Chondrocyte (in vitro differentiated cells): ENCODE measurements around the gene NSFL1C. TPM values are rescaled to one million over a fixed set of nuclear protein-coding genes. Genes with fewer than 3 reads are reported as not detected.
"Not testable (repeated sequence)": the region's sequence is repeated elsewhere in the genome, so short reads cannot be mapped to it uniquely, and the experiment has no call there.

Experiments used
- DNase-seq: peaks from one replicate; pipeline ENCODE4 v3.0.0; 2021; ENCODE audit warnings: mixed read lengths, low spot score
- H3K27ac Mint-ChIP-seq: one replicate; pipeline ENCODE4 v1.8.0; 2021; ENCODE audit warnings: mild to moderate bottlenecking, moderate library complexity, mixed read lengths; ENCODE audit not compliant: unreplicated experiment
- H3K27me3 Mint-ChIP-seq: 2 replicates; pipeline ENCODE4 v1.8.0; 2021; ENCODE audit warnings: low read depth, mixed read lengths
- H3K36me3 Mint-ChIP-seq: 2 replicates; pipeline ENCODE4 v1.8.0; 2021; ENCODE audit warnings: low read depth, mixed read lengths
- H3K4me1 Mint-ChIP-seq: 2 replicates; pipeline ENCODE4 v1.8.0; 2021; ENCODE audit warnings: low read depth, mild to moderate bottlenecking, mixed read lengths
- H3K4me3 Mint-ChIP-seq: one replicate; pipeline ENCODE4 v1.8.0; 2021; ENCODE audit warnings: mild to moderate bottlenecking, moderate library complexity, mixed read lengths; ENCODE audit not compliant: unreplicated experiment
- H3K9me3 Mint-ChIP-seq: 2 replicates; pipeline ENCODE4 v1.8.0; 2021; ENCODE audit warnings: low read depth, mixed read lengths
- CTCF ChIP-seq: fragments of 200-600 bp; sonication (generic); IDR thresholded peaks from 2 replicates; pipeline ENCODE4 v1.5.0; 2021; ENCODE audit warnings: antibody characterized with exemption, mild to moderate bottlenecking, moderate library complexity
- total RNA-seq: library from RNA; stranded (reverse); gene quantifications from 3 replicates; pipeline ENCODE4 v1.2.1, GENCODE V29; 2021

Gene NSFL1C
- total RNA-seq, 1 donor from 2014 or later: 75.3 TPM

GRCh38 chr20:1402149-1402548 is 64.5 kb downstream of the NSFL1C start:
- no peak overlapping the region for H3K4me3 Mint-ChIP-seq
- H3K9me3 Mint-ChIP-seq: no peaks in the 10 kb centered on the region
- H3K4me1 Mint-ChIP-seq: no peaks in the 10 kb centered on the region

GRCh38 chr20:1401451-1401907 is 65.2 kb downstream of the NSFL1C start:
- TF ChIP-seq CTCF: no peak
- H3K27ac Mint-ChIP-seq: no peak overlapping the region
- no peaks in the 10 kb centered on the region for H3K4me1 Mint-ChIP-seq
- no peak for DNase-seq
- peaks cover 8% of the 10 kb centered on the region for H3K27me3 Mint-ChIP-seq
- no peaks in the 10 kb centered on the region for H3K9me3 Mint-ChIP-seq
- H3K4me3 Mint-ChIP-seq: no peak overlapping the region
- H3K36me3 Mint-ChIP-seq: no peaks in the 10 kb centered on the region

More at GRCh38 chr20:1402149-1402548, 64.5 kb downstream of the NSFL1C start:
- Mint-ChIP-seq H3K27me3 (peaks cover 3% of the 10 kb centered on the region), H3K27ac (no peak overlapping the region), H3K36me3 (no peaks in the 10 kb centered on the region)
- no peak for DNase-seq
- no peak for TF ChIP-seq CTCF

- not testable (repeated sequence) for H3K27ac Mint-ChIP-seq
Observed at GRCh38 chr20:1399678-1400366, 66.8 kb downstream of the NSFL1C start.

GRCh38 chr20:1398185-1398584 is 68.5 kb downstream of the NSFL1C start:
- H3K36me3 Mint-ChIP-seq, H3K4me3 Mint-ChIP-seq, H3K4me1 Mint-ChIP-seq, H3K9me3 Mint-ChIP-seq, DNase-seq, H3K27ac Mint-ChIP-seq: not testable (repeated sequence)
- peaks cover 25% of the 10 kb centered on the region for H3K27me3 Mint-ChIP-seq

More at GRCh38 chr20:1399678-1400366, 66.8 kb downstream of the NSFL1C start:
- DNase-seq, H3K36me3 Mint-ChIP-seq, H3K4me3 Mint-ChIP-seq, H3K4me1 Mint-ChIP-seq, H3K9me3 Mint-ChIP-seq: not testable (repeated sequence)
- H3K27me3 Mint-ChIP-seq: peaks cover 21% of the 10 kb centered on the region

- Mint-ChIP-seq H3K36me3 (no peaks in the 10 kb centered on the region), H3K27ac (no peak overlapping the region), H3K4me1 (peaks cover 8% of the 10 kb centered on the region), H3K9me3 (no peaks in the 10 kb centered on the region), H3K27me3 (peaks cover 25% of the 10 kb centered on the region), H3K4me3 (no peak overlapping the region)
- peak; percentile 57 for TF ChIP-seq CTCF
- DNase-seq: no peak
Observed at GRCh38 chr20:1397710-1398109, 68.9 kb downstream of the NSFL1C start.

- H3K4me3 Mint-ChIP-seq: no peak overlapping the region
- no peaks in the 10 kb centered on the region for H3K36me3 Mint-ChIP-seq
Observed at GRCh38 chr20:1396702-1397101, 69.9 kb downstream of the NSFL1C start.

More at GRCh38 chr20:1396702-1397101, 69.9 kb downstream of the NSFL1C start:
- Mint-ChIP-seq H3K4me1 (peaks cover 13% of the 10 kb centered on the region), H3K27ac (no peak overlapping the region), H3K9me3 (no peaks in the 10 kb centered on the region), H3K27me3 (peaks cover 25% of the 10 kb centered on the region)
- no peak for TF ChIP-seq CTCF
- no peak for DNase-seq
